ENCODE results near the gene WEE1. TPM values are rescaled to one million over a fixed set of nuclear protein-coding genes. Genes with fewer than 3 reads are reported as not detected.
A peak's percentile ranks its signal among the peaks of the same experiment; 100 is the strongest.
"Not testable (repeated sequence)": the region's sequence is repeated elsewhere in the genome, so short reads cannot be mapped to it uniquely, and the experiment has no call there.

Gene WEE1
- total RNA-seq, 1 donor from 2014 or later = 73.4 TPM

DNA sequence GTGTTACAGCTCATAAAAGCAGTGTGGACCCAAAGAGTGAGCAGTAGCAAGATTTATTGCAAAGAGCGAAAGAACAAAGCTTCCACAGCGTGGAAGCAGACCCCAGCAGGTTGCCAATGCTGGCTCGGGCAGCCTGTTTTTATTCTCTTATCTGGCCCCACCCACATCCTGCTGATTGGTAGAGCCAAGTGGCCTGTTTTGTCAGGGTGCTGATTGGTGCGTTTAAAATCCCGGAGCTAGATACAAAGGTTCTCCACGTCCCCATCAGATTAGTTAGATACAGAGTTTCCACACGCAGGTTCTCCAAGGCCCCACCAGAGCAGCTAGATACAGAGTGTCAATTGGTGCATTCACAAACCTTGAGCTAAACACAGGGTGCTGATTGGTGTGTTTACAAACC, 48.9 kb downstream of the WEE1 start:
- DNase-seq = not testable (repeated sequence)

- not testable (repeated sequence) for DNase-seq
Measured at GRCh38 chr11:9623053-9623452, 49.6 kb downstream of the WEE1 start.

DNA sequence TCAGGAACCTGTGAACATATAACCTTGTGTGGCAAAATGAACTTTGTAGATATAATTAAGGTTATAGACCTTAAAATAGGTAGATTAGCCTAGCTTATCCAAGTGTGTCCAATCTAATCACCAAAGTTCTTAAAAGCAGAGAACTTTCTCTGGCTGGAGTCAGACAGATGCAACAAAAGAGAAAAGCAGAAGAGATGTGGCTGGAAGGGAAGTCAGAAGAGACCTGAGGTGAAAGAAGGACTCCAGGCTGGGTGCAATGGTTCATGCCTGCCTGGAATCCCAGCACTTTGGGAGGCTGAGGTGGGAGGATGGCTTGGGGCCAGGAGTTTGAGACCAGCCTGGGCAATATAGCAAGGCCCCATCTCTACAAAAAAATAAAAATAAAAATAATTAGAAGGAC, 51.0 kb downstream of the WEE1 start:
- DNase-seq = no peak

DNA sequence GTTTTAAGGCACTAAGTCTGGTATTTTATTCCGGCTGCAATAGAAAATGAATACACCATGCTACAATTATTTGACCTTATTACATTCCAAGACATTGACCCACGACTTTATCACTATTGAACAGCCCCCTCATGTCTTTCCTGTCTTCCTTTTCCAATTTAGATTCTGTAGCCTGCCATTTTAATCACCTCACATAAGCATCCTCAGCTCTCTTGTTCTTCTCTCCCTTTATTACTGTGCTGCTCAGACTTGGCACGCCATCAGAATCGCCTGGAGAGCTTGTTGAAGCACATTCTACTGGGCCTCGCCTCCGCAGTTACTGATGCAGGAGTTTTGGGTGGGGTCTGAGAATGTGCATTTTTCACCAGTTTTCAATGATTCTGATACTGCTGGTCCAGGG, 51.7 kb downstream of the WEE1 start:
- peak; percentile 25 for DNase-seq

DNA sequence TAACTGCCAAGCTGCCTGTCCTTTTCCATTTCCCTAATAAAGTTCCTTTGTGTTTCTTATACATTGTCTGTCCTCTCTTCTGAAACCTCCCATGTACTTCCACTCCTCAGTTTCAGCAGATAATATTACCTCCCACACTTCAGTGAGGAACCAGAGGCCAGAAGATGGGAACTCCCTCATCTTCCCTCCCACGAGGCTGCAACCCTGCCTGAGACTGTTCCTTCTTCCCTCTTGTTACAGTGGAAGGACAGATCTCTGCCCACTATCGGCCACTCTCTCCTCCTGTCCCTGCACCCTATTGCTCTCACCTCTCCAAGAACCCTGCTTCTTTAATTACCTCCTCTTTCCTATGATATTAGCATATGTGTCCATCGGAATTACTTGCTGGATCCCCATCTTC, 52.3 kb downstream of the WEE1 start:
- no peak for DNase-seq

DNA sequence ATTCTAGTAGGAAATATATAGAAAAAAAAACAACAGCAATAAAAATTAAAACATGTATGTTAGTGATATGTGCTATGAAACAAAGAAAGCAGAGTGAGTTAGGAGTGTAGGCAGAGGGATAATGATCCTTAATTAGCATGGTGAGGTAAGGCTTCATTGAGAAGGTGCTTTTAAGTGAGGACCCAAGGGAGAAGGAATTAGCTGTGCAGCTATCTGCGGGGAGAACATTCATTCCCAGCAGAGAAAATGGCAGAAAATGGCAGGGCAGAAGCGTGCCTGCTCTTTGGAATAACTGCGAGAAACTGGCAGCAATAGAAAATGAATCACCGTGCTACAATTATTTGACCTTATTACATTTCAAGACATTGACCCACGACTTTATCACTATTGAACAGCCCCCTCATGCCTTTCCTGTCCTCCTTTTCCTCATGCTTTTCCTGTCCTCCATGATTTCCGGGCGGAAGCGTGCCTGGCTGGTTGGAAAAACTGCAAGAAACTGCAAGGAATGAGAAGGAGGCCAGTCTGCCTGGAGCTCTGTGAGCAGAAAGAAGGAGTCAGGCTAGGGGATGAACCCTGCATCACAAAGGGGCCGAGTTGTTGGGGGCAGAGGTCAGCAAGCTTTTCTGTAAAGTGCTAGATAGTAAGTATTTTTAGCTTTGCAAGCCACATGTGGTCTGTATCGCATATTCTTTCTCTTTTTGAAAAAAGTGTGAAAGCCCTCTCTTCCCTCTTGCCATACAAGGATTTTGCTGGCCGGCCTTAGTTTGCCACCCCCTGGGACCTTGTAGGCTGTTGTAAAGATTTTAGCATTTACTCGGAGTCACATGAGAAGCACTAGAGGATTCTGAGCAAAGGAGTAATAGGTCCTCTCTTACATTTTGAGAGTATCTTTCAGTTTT, 53.3 kb downstream of the WEE1 start:
- DNase-seq = no peak

- DNase-seq = no peak
Measured at GRCh38 chr11:9629064-9629463, 55.6 kb downstream of the WEE1 start.

DNA sequence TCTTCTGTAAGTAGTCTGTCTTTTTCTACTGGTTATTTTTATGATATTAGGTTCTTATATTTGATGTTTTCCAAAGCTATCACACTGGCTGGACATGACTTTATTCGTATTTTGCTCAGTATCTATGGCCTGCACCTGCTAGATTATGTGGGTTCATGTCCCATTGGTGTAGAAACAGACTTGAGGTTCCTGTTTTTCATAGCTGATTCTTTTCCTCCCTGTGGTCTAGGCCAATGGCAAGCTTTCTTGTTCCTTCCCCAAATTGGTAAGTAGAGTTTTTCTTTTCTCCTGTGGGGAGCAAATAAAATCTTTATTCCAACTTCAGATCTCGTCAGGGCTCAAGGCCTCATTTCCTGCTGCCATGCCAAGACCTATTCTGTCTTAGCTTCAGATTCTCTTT, 60.2 kb downstream of the WEE1 start:
- DNase-seq = no peak

DNA sequence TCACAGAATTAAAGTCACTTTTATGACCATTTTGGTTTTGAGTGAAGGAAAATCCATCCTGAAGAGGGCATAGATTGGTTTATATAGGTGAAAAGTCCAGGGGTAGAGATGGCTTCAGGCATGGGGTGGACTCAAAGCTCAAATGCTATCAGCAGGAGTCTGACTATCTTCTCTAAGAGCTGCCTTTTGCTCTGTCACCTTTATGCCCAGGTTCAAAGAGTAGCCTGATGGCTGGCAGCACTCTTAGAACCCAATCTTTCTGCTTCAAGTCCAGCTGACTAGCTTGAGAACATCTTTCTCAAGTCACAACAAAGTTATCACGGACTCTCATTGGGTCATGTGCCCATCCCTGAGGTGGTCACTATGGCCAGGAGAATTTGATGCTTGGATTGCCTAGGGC, 63.2 kb downstream of the WEE1 start:
- no peak for DNase-seq

DNA sequence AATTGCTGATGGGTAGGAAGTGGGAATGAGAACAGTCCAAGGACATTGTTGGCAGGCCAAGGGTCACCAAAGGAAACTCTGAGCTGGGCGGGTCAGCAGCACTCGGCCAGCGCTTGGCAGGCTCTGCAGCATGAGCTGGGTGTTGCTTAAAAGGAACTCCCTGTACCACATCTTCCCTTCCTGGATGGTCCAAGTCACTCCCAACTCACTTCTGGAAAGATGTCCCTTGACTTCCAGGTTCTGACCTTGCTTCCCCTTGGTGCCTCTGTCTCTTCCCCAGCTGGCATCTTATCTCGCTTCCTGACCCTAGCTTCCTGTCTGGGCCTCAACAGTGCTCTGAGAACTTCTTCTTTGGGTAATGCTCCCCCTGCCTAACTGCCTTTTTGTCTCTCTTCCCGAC, 65.6 kb downstream of the WEE1 start:
- no peak for DNase-seq

Small RNA genes within 50 kb of the gene (small RNA-seq; reads per million reads assigned to genes)
- gene RF01210 (ENCODE audit: low replicate concordance) = not detected

Other genes starting within 250 kb of the WEE1 start
- 144 TPM for gene IPO7, start 189.0 kb upstream of the WEE1 start, total RNA-seq
- 29.3 TPM for gene ZNF143, start 112.7 kb upstream of the WEE1 start, total RNA-seq
- 27.6 TPM for gene SWAP70, start 90.4 kb downstream of the WEE1 start, total RNA-seq

All from tongue (tissue), 3 donors.